BLaER1 (cell line): Measurements from ENCODE around the gene TPO.
"Not testable (repeated sequence)": the region's sequence is repeated elsewhere in the genome, so short reads cannot be mapped to it uniquely, and the experiment has no call there.

Experiments used
- H3K27ac ChIP-seq: shearing (Covaris generic); formaldehyde crosslinking; 2 replicates; pipeline ENCODE4 v1.8.1; 2022
- H3K27me3 ChIP-seq: shearing (Covaris generic); formaldehyde crosslinking; 2 replicates; pipeline ENCODE4 v1.8.1; 2022
- H3K36me3 ChIP-seq: shearing (Covaris generic); formaldehyde crosslinking; 2 replicates; pipeline ENCODE4 v1.8.1; 2022
- H3K4me1 ChIP-seq: shearing (Covaris generic); formaldehyde crosslinking; 2 replicates; pipeline ENCODE4 v1.8.1; 2022
- H3K4me2 ChIP-seq: shearing (Covaris generic); formaldehyde crosslinking; 2 replicates; pipeline ENCODE4 v1.8.1; 2022
- H3K4me3 ChIP-seq: shearing (Covaris generic); formaldehyde crosslinking; 2 replicates; pipeline ENCODE4 v1.8.1; 2022
- H3K9ac ChIP-seq: shearing (Covaris generic); formaldehyde crosslinking; 2 replicates; pipeline ENCODE4 v1.8.1; 2022
- H3K9me3 ChIP-seq: shearing (Covaris generic); formaldehyde crosslinking; 2 replicates; pipeline ENCODE4 v1.8.1; 2022
- H4K20me1 ChIP-seq: shearing (Covaris generic); formaldehyde crosslinking; 2 replicates; pipeline ENCODE4 v1.8.1; 2022
- Cebpa-rat ChIP-seq: shearing (Covaris generic); IDR thresholded peaks from 2 replicates; pipeline ENCODE4 v1.8.1; 2022

The TPO gene

DNA sequence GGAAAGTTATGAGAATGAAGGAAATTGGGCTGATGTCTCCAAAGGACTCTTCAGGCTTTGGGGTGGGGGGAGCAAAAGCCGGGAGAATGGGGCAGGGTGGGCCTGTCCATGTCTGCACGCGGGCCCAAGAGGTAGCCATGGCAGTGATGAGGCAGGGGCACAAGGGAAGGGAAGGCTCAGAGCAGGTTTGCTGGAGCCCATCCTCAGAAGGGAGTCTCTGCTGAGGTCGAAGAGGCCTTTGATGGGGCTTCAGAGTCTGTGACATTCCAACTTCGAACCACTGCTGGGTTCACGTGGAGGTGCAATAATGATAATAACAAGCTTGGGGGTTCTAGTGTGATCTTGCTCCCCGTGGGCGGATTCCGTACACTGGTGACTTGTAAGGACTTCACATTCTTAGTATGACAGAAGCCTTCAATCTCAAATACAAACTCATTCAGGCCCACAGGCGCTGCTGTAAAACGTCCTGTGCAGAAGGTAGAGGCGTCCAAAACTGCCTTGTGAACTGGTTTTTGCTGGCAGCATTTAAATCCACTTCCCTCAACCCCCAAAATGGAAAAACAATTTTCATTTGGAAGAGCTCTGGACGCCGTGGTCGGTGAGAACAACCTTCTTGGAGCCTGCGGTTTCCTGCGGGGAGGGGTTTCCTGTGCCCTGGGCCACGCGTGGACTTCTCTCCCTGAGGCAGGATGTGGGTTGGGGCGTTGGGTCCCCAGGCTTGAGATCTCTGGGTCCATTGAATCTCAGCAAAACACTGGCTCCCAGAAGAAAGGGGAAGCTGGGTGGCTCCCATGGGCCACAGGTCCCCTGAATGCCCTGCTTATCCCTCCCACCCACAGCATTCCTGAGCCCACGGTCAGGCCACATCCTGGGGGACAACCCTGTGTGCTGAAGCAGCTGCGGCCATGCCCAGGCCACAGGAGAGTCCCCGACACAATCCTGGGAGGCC is 151.0 kb downstream of the TPO start:
- peak overlapping the region; percentile 74 for H3K4me2 ChIP-seq

DNA sequence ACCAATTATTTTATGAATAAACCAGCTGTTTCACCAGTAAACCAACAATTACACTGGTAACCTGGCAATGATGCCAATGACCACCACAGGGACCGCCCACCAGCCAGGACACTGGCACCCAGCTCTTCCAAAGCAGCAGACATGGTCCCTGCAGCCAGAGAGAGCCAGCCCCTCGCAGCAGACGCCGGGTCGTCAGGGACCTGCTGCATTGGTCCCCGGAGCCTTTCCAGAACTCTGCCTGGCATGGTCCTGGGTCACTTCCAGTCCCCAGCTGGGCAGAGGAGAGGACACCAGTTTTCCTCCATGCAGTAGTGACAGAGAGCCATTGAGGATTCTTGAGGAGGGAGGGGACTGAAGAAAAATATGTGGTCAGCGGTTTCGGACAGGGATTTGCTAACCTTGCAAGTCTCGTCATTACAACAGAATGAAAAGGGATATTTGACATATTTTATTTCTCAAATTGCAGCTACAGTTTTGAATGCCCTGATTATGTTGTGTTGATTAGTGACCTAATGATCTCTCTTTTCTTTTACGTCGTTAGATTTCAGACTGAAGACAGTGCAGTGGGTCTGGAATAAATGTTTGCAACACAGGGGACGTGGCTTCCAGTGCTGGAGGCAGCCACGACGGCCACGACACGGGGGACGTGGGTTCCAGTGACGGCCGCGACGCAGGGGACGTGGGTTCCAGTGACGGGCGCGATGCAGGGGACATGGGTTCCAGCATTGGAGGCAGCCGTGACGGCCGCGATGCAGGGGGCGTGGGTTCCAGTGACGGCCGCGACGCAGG is 154.5 kb downstream of the TPO start:
- Histone ChIP-seq H4K20me1 (peaks cover 46% of the 10 kb centered on the region; the same call in 1 of the 2 replicates), H3K27ac (no peak overlapping the region), H3K9ac (no peak overlapping the region), H3K4me1 (peaks cover 22% of the 10 kb centered on the region), H3K4me3 (no peak overlapping the region), H3K4me2 (no peak overlapping the region), H3K36me3 (no peaks in the 10 kb centered on the region), H3K9me3 (peaks cover 27% of the 10 kb centered on the region), H3K27me3 (no peaks in the 10 kb centered on the region)
- TF ChIP-seq Cebpa-rat: no peak

More for the DNA sequence above, 151.0 kb downstream of the TPO start:
- H3K27ac ChIP-seq: peak overlapping the region; percentile 30; the same call in 1 of the 2 replicates
- no peaks in the 10 kb centered on the region for H3K36me3 ChIP-seq
- H4K20me1 ChIP-seq: peaks cover 50% of the 10 kb centered on the region; the same call in 1 of the 2 replicates
- H3K9ac ChIP-seq: no peak overlapping the region
- TF ChIP-seq Cebpa-rat: no peak
- H3K9me3 ChIP-seq: peaks cover 27% of the 10 kb centered on the region
- H3K27me3 ChIP-seq: no peaks in the 10 kb centered on the region
- H3K4me3 ChIP-seq: no peak overlapping the region
- peaks cover 39% of the 10 kb centered on the region for H3K4me1 ChIP-seq

DNA sequence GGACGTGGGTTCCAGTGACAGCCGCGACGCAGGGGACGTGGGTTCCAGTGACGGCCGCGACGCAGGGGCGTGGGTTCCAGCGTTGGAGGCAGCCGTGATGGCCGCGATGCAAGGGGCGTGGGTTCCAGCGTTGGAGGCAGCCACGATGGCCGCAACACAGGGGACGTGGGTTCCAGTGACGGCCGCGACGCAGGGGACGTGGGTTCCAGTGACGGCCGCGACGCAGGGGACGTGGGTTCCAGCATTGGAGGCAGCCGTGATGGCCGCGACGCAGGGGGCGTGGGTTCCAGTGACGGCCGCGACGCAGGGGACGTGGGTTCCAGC is 155.0 kb downstream of the TPO start:
- H3K4me2 ChIP-seq, H3K27me3 ChIP-seq, H3K9ac ChIP-seq, H3K4me3 ChIP-seq, H3K36me3 ChIP-seq, H3K27ac ChIP-seq: not testable (repeated sequence)
- Histone ChIP-seq H4K20me1 (peaks cover 45% of the 10 kb centered on the region; the same call in 1 of the 2 replicates), H3K9me3 (peaks cover 27% of the 10 kb centered on the region), H3K4me1 (peaks cover 20% of the 10 kb centered on the region)

- H3K9me3 ChIP-seq: peaks cover 27% of the 10 kb centered on the region
- no peak overlapping the region for H3K27ac ChIP-seq
- peaks cover 3% of the 10 kb centered on the region for H3K4me1 ChIP-seq
- no peak overlapping the region for H3K4me2 ChIP-seq
- H3K4me3 ChIP-seq: no peak overlapping the region
- H4K20me1 ChIP-seq: peaks cover 29% of the 10 kb centered on the region; the same call in 1 of the 2 replicates
- no peaks in the 10 kb centered on the region for H3K36me3 ChIP-seq
- no peak for TF ChIP-seq Cebpa-rat
- H3K27me3 ChIP-seq: no peaks in the 10 kb centered on the region
- no peak overlapping the region for H3K9ac ChIP-seq
These were observed 156.7 kb downstream of the TPO start for GRCh38 chr2:1569879-1570450.

DNA sequence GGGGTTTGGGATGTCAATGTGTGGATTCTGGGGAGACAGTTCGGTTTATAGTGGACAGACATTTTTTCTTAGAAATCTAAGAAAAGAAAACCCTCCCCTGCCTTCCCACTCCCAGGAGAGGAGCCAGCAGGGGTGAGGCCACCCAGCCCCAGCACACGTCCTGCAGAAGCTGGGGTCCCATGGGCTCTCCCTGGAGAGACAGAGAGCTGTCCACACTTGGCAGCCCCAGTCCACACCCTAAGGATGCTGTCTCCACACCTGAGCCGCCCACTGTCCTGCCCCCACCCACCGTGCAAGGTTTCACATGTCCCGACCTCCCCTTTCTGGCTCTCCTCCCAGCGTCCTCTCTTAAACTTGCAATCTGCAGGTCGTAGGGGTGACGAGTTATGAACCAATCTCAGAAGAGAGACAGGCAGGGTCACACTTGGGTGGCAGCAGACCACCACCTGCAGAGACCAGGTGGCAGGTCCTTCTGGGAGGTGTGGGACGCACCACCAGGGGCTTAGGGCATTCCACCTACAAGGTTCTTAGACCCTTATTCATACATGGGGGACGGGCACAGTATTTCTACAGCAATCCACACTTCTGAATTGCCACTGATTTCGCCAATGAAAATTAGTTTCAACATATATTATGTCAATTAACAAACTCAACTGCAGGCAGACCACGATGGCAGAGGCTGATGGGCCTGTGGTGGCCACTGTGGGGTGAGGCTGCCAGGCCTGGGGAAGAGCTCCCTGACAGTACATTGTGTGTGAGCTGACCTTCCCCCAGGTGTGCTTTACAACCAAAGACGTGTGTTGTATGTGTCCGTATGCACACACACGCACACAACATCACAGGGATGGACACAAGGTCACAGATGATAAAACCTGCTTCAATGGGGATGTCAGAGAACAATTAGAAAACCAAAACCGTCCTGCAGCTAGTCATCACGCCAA is 158.5 kb downstream of the TPO start:
- Histone ChIP-seq H4K20me1 (peaks cover 36% of the 10 kb centered on the region; the same call in 1 of the 2 replicates), H3K9me3 (peaks cover 14% of the 10 kb centered on the region), H3K4me2 (no peak overlapping the region), H3K27me3 (no peaks in the 10 kb centered on the region), H3K9ac (no peak overlapping the region), H3K36me3 (no peaks in the 10 kb centered on the region), H3K4me3 (no peak overlapping the region), H3K4me1 (no peaks in the 10 kb centered on the region), H3K27ac (no peak overlapping the region)
- TF ChIP-seq Cebpa-rat: no peak

GRCh38 chr2:1572638-1573037 is 159.4 kb downstream of the TPO start:
- H3K9me3 ChIP-seq: peaks cover 5% of the 10 kb centered on the region
- H3K9ac ChIP-seq: no peak overlapping the region
- peaks cover 36% of the 10 kb centered on the region; the same call in 1 of the 2 replicates for H4K20me1 ChIP-seq
- H3K36me3 ChIP-seq: no peaks in the 10 kb centered on the region
- H3K4me1 ChIP-seq: no peaks in the 10 kb centered on the region
- no peak overlapping the region for H3K4me2 ChIP-seq
- no peak overlapping the region for H3K4me3 ChIP-seq
- no peaks in the 10 kb centered on the region for H3K27me3 ChIP-seq
- TF ChIP-seq Cebpa-rat: no peak
- H3K27ac ChIP-seq: no peak overlapping the region

DNA sequence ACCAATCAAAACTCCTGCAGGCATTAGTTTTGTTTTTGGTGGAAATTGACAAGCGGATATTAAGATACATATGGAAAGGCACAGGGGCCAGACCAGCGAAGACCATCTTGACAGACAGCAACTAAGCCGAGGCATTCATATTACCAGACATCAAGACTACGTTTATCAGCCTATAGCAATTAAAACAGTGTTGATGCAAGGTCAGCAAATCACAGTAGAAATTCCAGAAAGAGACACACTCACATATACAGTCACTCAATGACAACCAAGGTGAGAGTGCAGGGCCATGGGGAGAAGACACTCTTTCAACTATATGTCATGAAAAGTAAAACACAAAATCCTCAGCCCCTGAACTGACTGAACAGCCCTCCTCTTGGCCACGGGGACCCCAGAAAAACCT is 164.6 kb downstream of the TPO start:
- no peaks in the 10 kb centered on the region for H3K36me3 ChIP-seq
- peaks cover 6% of the 10 kb centered on the region; the same call in 1 of the 2 replicates for H3K4me1 ChIP-seq
- TF ChIP-seq Cebpa-rat: no peak

GRCh38 chr2:1581257-1581964 is 168.1 kb downstream of the TPO start:
- not testable (repeated sequence) for H3K4me2 ChIP-seq, H3K9me3 ChIP-seq, H3K36me3 ChIP-seq, H3K27me3 ChIP-seq, H3K27ac ChIP-seq, H3K4me3 ChIP-seq, H3K9ac ChIP-seq
- H3K4me1 ChIP-seq: peaks cover 17% of the 10 kb centered on the region
- peaks cover 34% of the 10 kb centered on the region for H4K20me1 ChIP-seq

More for the DNA sequence above, 164.6 kb downstream of the TPO start:
- no peak overlapping the region for H3K27ac ChIP-seq
- H3K9ac ChIP-seq: no peak overlapping the region
- no peaks in the 10 kb centered on the region for H3K9me3 ChIP-seq
- peaks cover 14% of the 10 kb centered on the region; the same call in 1 of the 2 replicates for H4K20me1 ChIP-seq
- no peak overlapping the region for H3K4me2 ChIP-seq
- H3K4me3 ChIP-seq: no peak overlapping the region
- H3K27me3 ChIP-seq: no peaks in the 10 kb centered on the region
